ENCODE data around the gene STK38.
"Not testable (repeated sequence)": the region's sequence is repeated elsewhere in the genome, so short reads cannot be mapped to it uniquely, and the experiment has no call there.

The STK38 gene

GRCh38 chr6:36483326-36483725 is 64.0 kb downstream of the STK38 start:
- H3K4me1 ChIP-seq (ENCODE audit: control insufficient read depth, insufficient read depth, low read length); H3K9ac ChIP-seq (ENCODE audit: low read length); H3K4me3 ChIP-seq (ENCODE audit: low read length); H3K9me3 ChIP-seq (ENCODE audit: control insufficient read depth, low read length); DNase-seq (ENCODE audit: low read depth); H3K27me3 ChIP-seq (replicated peaks; ENCODE audit: control insufficient read depth, insufficient read depth, low read length): not testable (repeated sequence)
- peaks cover 79% of the 10 kb centered on the region for H3K36me3 ChIP-seq (ENCODE audit: control insufficient read depth, insufficient read depth, low read length, severe bottlenecking)

GRCh38 chr6:36479256-36479655 is 68.0 kb downstream of the STK38 start:
- peaks cover 55% of the 10 kb centered on the region for H3K36me3 ChIP-seq (ENCODE audit: control insufficient read depth, insufficient read depth, low read length, severe bottlenecking)
- H3K9me3 ChIP-seq (ENCODE audit: control insufficient read depth, low read length) = no peaks in the 10 kb centered on the region
- no peak overlapping the region for H3K4me3 ChIP-seq (ENCODE audit: low read length)
- peaks cover 3% of the 10 kb centered on the region for H3K4me1 ChIP-seq (ENCODE audit: control insufficient read depth, insufficient read depth, low read length)
- H3K9ac ChIP-seq (ENCODE audit: low read length) = no peak overlapping the region
- DNase-seq (ENCODE audit: low read depth) = no peak
- H3K27me3 ChIP-seq (replicated peaks; ENCODE audit: control insufficient read depth, insufficient read depth, low read length) = no peaks in the 10 kb centered on the region

GRCh38 chr6:36478051-36478526 is 69.2 kb downstream of the STK38 start:
- Histone ChIP-seq H3K9ac (ENCODE audit: low read length) (no peak overlapping the region), H3K4me3 (ENCODE audit: low read length) (no peak overlapping the region), H3K4me1 (ENCODE audit: control insufficient read depth, insufficient read depth, low read length) (peaks cover 3% of the 10 kb centered on the region), H3K9me3 (ENCODE audit: control insufficient read depth, low read length) (no peaks in the 10 kb centered on the region), H3K27me3 (replicated peaks; ENCODE audit: control insufficient read depth, insufficient read depth, low read length) (no peaks in the 10 kb centered on the region), H3K36me3 (ENCODE audit: control insufficient read depth, insufficient read depth, low read length, severe bottlenecking) (peaks cover 53% of the 10 kb centered on the region)
- DNase-seq (ENCODE audit: low read depth) = no peak

- H3K9ac ChIP-seq (ENCODE audit: low read length) = no peak overlapping the region
- peaks cover 31% of the 10 kb centered on the region for H3K36me3 ChIP-seq (ENCODE audit: control insufficient read depth, insufficient read depth, low read length, severe bottlenecking)
- no peaks in the 10 kb centered on the region for H3K4me1 ChIP-seq (ENCODE audit: control insufficient read depth, insufficient read depth, low read length)
- H3K27me3 ChIP-seq (replicated peaks; ENCODE audit: control insufficient read depth, insufficient read depth, low read length) = no peaks in the 10 kb centered on the region
- H3K4me3 ChIP-seq (ENCODE audit: low read length) = no peak overlapping the region
- no peaks in the 10 kb centered on the region for H3K9me3 ChIP-seq (ENCODE audit: control insufficient read depth, low read length)
- no peak for DNase-seq (ENCODE audit: low read depth)
These were observed 77.3 kb downstream of the STK38 start for GRCh38 chr6:36469946-36470345.

- H3K4me1 ChIP-seq (ENCODE audit: control insufficient read depth, insufficient read depth, low read length) = peaks cover 7% of the 10 kb centered on the region
- H3K4me3 ChIP-seq (ENCODE audit: low read length) = no peak overlapping the region
- no peak overlapping the region for H3K9ac ChIP-seq (ENCODE audit: low read length)
- H3K9me3 ChIP-seq (ENCODE audit: control insufficient read depth, low read length) = no peaks in the 10 kb centered on the region
- no peak for DNase-seq (ENCODE audit: low read depth)
- no peaks in the 10 kb centered on the region for H3K27me3 ChIP-seq (replicated peaks; ENCODE audit: control insufficient read depth, insufficient read depth, low read length)
- peaks cover 25% of the 10 kb centered on the region for H3K36me3 ChIP-seq (ENCODE audit: control insufficient read depth, insufficient read depth, low read length, severe bottlenecking)
These were observed 78.1 kb downstream of the STK38 start for GRCh38 chr6:36469148-36469661.

GRCh38 chr6:36467625-36468024 is 79.7 kb downstream of the STK38 start:
- Histone ChIP-seq H3K27me3 (replicated peaks; ENCODE audit: control insufficient read depth, insufficient read depth, low read length) (no peaks in the 10 kb centered on the region), H3K36me3 (ENCODE audit: control insufficient read depth, insufficient read depth, low read length, severe bottlenecking) (peaks cover 25% of the 10 kb centered on the region), H3K9ac (ENCODE audit: low read length) (no peak overlapping the region), H3K4me3 (ENCODE audit: low read length) (no peak overlapping the region), H3K4me1 (ENCODE audit: control insufficient read depth, insufficient read depth, low read length) (peaks cover 18% of the 10 kb centered on the region), H3K9me3 (ENCODE audit: control insufficient read depth, low read length) (no peaks in the 10 kb centered on the region)
- DNase-seq (ENCODE audit: low read depth) = no peak

GRCh38 chr6:36464233-36464632 is 83.0 kb downstream of the STK38 start:
- H3K9me3 ChIP-seq (ENCODE audit: control insufficient read depth, low read length) = no peaks in the 10 kb centered on the region
- H3K4me1 ChIP-seq (ENCODE audit: control insufficient read depth, insufficient read depth, low read length) = peaks cover 24% of the 10 kb centered on the region
- no peaks in the 10 kb centered on the region for H3K27me3 ChIP-seq (replicated peaks; ENCODE audit: control insufficient read depth, insufficient read depth, low read length)
- no peak for DNase-seq (ENCODE audit: low read depth)
- H3K36me3 ChIP-seq (ENCODE audit: control insufficient read depth, insufficient read depth, low read length, severe bottlenecking) = peaks cover 6% of the 10 kb centered on the region
- H3K4me3 ChIP-seq (ENCODE audit: low read length) = no peak overlapping the region
- no peak overlapping the region for H3K9ac ChIP-seq (ENCODE audit: low read length)

GRCh38 chr6:36463676-36464075 is 83.6 kb downstream of the STK38 start:
- peak; percentile 47 for DNase-seq (ENCODE audit: low read depth)
- H3K4me1 ChIP-seq (ENCODE audit: control insufficient read depth, insufficient read depth, low read length) = peaks cover 24% of the 10 kb centered on the region
- H3K27me3 ChIP-seq (replicated peaks; ENCODE audit: control insufficient read depth, insufficient read depth, low read length) = no peaks in the 10 kb centered on the region
- peaks cover 6% of the 10 kb centered on the region for H3K36me3 ChIP-seq (ENCODE audit: control insufficient read depth, insufficient read depth, low read length, severe bottlenecking)
- no peaks in the 10 kb centered on the region for H3K9me3 ChIP-seq (ENCODE audit: control insufficient read depth, low read length)
- no peak overlapping the region for H3K4me3 ChIP-seq (ENCODE audit: low read length)
- H3K9ac ChIP-seq (ENCODE audit: low read length) = no peak overlapping the region

- Histone ChIP-seq H3K36me3 (ENCODE audit: control insufficient read depth, insufficient read depth, low read length, severe bottlenecking) (peaks cover 6% of the 10 kb centered on the region), H3K9ac (ENCODE audit: low read length) (no peak overlapping the region), H3K4me1 (ENCODE audit: control insufficient read depth, insufficient read depth, low read length) (peaks cover 24% of the 10 kb centered on the region), H3K4me3 (ENCODE audit: low read length) (no peak overlapping the region), H3K27me3 (replicated peaks; ENCODE audit: control insufficient read depth, insufficient read depth, low read length) (no peaks in the 10 kb centered on the region), H3K9me3 (ENCODE audit: control insufficient read depth, low read length) (no peaks in the 10 kb centered on the region)
- no peak for DNase-seq (ENCODE audit: low read depth)
These were observed 85.6 kb downstream of the STK38 start for GRCh38 chr6:36461646-36462045.

- no peaks in the 10 kb centered on the region for H3K9me3 ChIP-seq (ENCODE audit: control insufficient read depth, low read length)
- no peak overlapping the region for H3K4me3 ChIP-seq (ENCODE audit: low read length)
- H3K9ac ChIP-seq (ENCODE audit: low read length) = no peak overlapping the region
- no peak for DNase-seq (ENCODE audit: low read depth)
- peaks cover 24% of the 10 kb centered on the region for H3K4me1 ChIP-seq (ENCODE audit: control insufficient read depth, insufficient read depth, low read length)
- H3K27me3 ChIP-seq (replicated peaks; ENCODE audit: control insufficient read depth, insufficient read depth, low read length) = no peaks in the 10 kb centered on the region
- peaks cover 6% of the 10 kb centered on the region for H3K36me3 ChIP-seq (ENCODE audit: control insufficient read depth, insufficient read depth, low read length, severe bottlenecking)
These were observed 86.4 kb downstream of the STK38 start for GRCh38 chr6:36460916-36461315.

GRCh38 chr6:36459501-36459900 is 87.8 kb downstream of the STK38 start:
- Histone ChIP-seq H3K4me1 (ENCODE audit: control insufficient read depth, insufficient read depth, low read length) (peaks cover 21% of the 10 kb centered on the region), H3K9me3 (ENCODE audit: control insufficient read depth, low read length) (no peaks in the 10 kb centered on the region), H3K36me3 (ENCODE audit: control insufficient read depth, insufficient read depth, low read length, severe bottlenecking) (peaks cover 6% of the 10 kb centered on the region), H3K4me3 (ENCODE audit: low read length) (no peak overlapping the region), H3K9ac (ENCODE audit: low read length) (no peak overlapping the region), H3K27me3 (replicated peaks; ENCODE audit: control insufficient read depth, insufficient read depth, low read length) (no peaks in the 10 kb centered on the region)
- DNase-seq (ENCODE audit: low read depth) = no peak

GRCh38 chr6:36455486-36456027 is 91.7 kb downstream of the STK38 start:
- Histone ChIP-seq H3K4me3 (ENCODE audit: low read length) (no peak overlapping the region), H3K4me1 (ENCODE audit: control insufficient read depth, insufficient read depth, low read length) (peaks cover 7% of the 10 kb centered on the region), H3K36me3 (ENCODE audit: control insufficient read depth, insufficient read depth, low read length, severe bottlenecking) (peaks cover 6% of the 10 kb centered on the region), H3K9ac (ENCODE audit: low read length) (no peak overlapping the region), H3K9me3 (ENCODE audit: control insufficient read depth, low read length) (no peaks in the 10 kb centered on the region), H3K27me3 (replicated peaks; ENCODE audit: control insufficient read depth, insufficient read depth, low read length) (no peaks in the 10 kb centered on the region)
- no peak for DNase-seq (ENCODE audit: low read depth)

Measured in adipocyte (in vitro differentiated cells).